Smooth muscle cell (in vitro differentiated cells): ENCODE data around the gene DNAJB13. TPM values are rescaled to one million over a fixed set of nuclear protein-coding genes. Genes with fewer than 3 reads are reported as not detected.

Experiments
- DNase-seq: peaks from one replicate; lab custom pipeline; 2025; ENCODE audit not compliant: unreplicated experiment; lab: John Stamatoyannopoulos, UW
- H2AFZ ChIP-seq: fragments of 200-600 bp; sonication (generic); 2 replicates; pipeline ENCODE4 v1.6.0; 2016; ENCODE audit warnings: antibody characterized with exemption, low read depth, mild to moderate bottlenecking
- H3F3A ChIP-seq: fragments of 200-600 bp; sonication (generic); 2 replicates; pipeline ENCODE4 v1.6.0; 2017; ENCODE audit warnings: antibody characterized with exemption, low read depth
- H3K27ac ChIP-seq: fragments of 200-600 bp; sonication (generic); 2 replicates; pipeline ENCODE4 v1.5.1; 2016; ENCODE audit warnings: low read depth, mild to moderate bottlenecking
- H3K27me3 ChIP-seq: fragments of 200-600 bp; sonication (generic); 2 replicates; pipeline ENCODE4 v1.6.1; 2016; ENCODE audit warnings: low read depth, mild to moderate bottlenecking
- H3K36me3 ChIP-seq: fragments of 200-600 bp; sonication (generic); 2 replicates; pipeline ENCODE4 v1.5.1; 2016; ENCODE audit warnings: low read depth
- H3K4me1 ChIP-seq: fragments of 200-600 bp; sonication (generic); 2 replicates; pipeline ENCODE4 v1.5.1; 2016; ENCODE audit warnings: low read depth
- H3K4me2 ChIP-seq: fragments of 200-600 bp; sonication (generic); 2 replicates; pipeline ENCODE4 v1.6.0; 2016; ENCODE audit warnings: mild to moderate bottlenecking
- H3K4me3 ChIP-seq: fragments of 200-600 bp; sonication (generic); 2 replicates; pipeline ENCODE4 v1.5.1; 2016; ENCODE audit warnings: mild to moderate bottlenecking
- H3K79me2 ChIP-seq: fragments of 200-600 bp; sonication (generic); 2 replicates; pipeline ENCODE4 v1.6.0; 2016; ENCODE audit warnings: low read depth, mild to moderate bottlenecking
- H3K9ac ChIP-seq: fragments of 200-600 bp; sonication (generic); 2 replicates; pipeline ENCODE4 v1.6.0; 2016; ENCODE audit warnings: low read depth
- H3K9me3 ChIP-seq: fragments of 200-600 bp; sonication (generic); replicated peaks from 2 replicates; pipeline ENCODE4 v1.5.1; 2016; ENCODE audit warnings: low read depth
- H4K20me1 ChIP-seq: fragments of 200-600 bp; sonication (generic); 2 replicates; pipeline ENCODE4 v1.6.0; 2016; ENCODE audit warnings: low read depth
- CTCF ChIP-seq: fragments of 200-600 bp; sonication (generic); IDR thresholded peaks from 2 replicates; pipeline ENCODE4 v1.5.1; 2017; ENCODE audit warnings: borderline replicate concordance, mild to moderate bottlenecking, antibody characterized with exemption; ENCODE audit not compliant: insufficient read depth, poor library complexity, severe bottlenecking
- WGBS: methylation state at CpG from one replicate; pipeline ENCODE4 v1.1.7; 2016; ENCODE audit warnings: low lambda C conversion rate; 5-methylcytosine and 5-hydroxymethylcytosine counted together
- polyA plus RNA-seq: library from polyadenylated mRNA; unstranded; fragments of >200 nt; fragmentation: Nextera tagmentation; extraction: Ambion mirVana; gene quantifications from 2 replicates; pipeline ENCODE4 v1.2.1, GENCODE V29; 2016
- total RNA-seq: library from RNA; depleted of rRNA; stranded (reverse); fragments of >200 nt; gene quantifications from 2 replicates; pipeline ENCODE4 v1.2.3, GENCODE V29; 2014

Gene DNAJB13
- total and polyA plus RNA-seq, 2 experiments from 2014 or later = not detected

DNA sequence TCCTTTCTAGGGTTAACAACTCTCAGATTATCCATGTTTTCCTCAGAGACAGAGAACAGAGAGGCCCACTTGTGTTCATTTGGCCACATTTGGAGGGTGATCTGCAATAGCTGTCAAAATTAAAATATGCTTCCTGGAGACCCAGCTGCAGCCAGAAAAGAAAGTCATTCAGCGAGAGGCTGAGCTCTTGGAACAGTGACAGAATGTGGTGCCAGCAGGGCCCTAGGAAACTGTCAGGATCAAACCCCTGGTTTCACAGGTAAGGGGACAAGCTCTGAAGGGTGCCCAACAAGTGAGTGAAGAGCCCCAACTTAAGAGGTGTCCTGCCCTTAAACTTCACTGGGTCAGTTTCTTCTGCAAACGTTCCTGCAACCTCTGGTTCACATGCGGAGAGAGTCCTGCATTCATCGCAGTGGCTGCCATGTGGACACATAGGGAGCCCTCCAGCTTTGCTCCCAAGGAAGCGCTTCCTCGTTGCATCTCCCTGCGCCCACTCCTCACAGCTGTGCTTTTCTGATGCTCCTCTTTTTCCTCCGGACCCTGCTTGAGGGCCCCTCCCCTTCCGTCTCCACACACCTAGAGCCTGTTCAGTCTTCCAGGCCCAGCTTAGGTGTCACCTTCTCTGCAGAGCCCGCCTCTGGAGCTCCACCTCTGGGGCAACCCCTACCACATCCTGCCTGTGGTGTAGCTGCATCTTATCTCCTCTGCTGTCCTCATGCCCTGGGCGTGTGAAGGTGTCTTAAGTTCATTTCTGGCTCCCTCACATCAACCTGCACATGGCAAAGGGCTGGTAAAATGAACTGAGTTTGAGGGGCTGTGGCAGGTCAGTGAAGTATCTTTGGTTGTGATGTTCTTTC is 54.2 kb downstream of the DNAJB13 start:
- H3K4me2 ChIP-seq = no peak overlapping the region
- no peak for TF ChIP-seq CTCF
- no peaks in the 10 kb centered on the region for H3K4me1 ChIP-seq
- no peak overlapping the region for H3K27ac ChIP-seq
- no peak overlapping the region for H3K9ac ChIP-seq
- no peak for DNase-seq
- H4K20me1 ChIP-seq = no peaks in the 10 kb centered on the region
- H3K79me2 ChIP-seq = no peaks in the 10 kb centered on the region
- H3K36me3 ChIP-seq = no peaks in the 10 kb centered on the region
- no peak overlapping the region for H3K4me3 ChIP-seq
- 87% methylated on average over 11 of the region's 11 CpGs for WGBS
- no peaks in the 10 kb centered on the region for H3K9me3 ChIP-seq
- H2AFZ ChIP-seq = no peak overlapping the region
- H3F3A ChIP-seq = no peaks in the 10 kb centered on the region
- H3K27me3 ChIP-seq = no peaks in the 10 kb centered on the region

- Histone ChIP-seq H3K4me2 (no peak overlapping the region), H3F3A (no peaks in the 10 kb centered on the region), H3K4me3 (no peak overlapping the region), H2AFZ (no peak overlapping the region), H3K9me3 (no peaks in the 10 kb centered on the region), H3K27ac (no peak overlapping the region), H3K9ac (no peak overlapping the region), H4K20me1 (no peaks in the 10 kb centered on the region), H3K4me1 (no peaks in the 10 kb centered on the region), H3K79me2 (no peaks in the 10 kb centered on the region), H3K27me3 (no peaks in the 10 kb centered on the region), H3K36me3 (no peaks in the 10 kb centered on the region)
- 97% methylated on average over 29 of the region's 29 CpGs for WGBS
- no peak for DNase-seq
- no peak for TF ChIP-seq CTCF
Measured at GRCh38 chr11:74005721-74006517, 55.1 kb downstream of the DNAJB13 start.

DNA sequence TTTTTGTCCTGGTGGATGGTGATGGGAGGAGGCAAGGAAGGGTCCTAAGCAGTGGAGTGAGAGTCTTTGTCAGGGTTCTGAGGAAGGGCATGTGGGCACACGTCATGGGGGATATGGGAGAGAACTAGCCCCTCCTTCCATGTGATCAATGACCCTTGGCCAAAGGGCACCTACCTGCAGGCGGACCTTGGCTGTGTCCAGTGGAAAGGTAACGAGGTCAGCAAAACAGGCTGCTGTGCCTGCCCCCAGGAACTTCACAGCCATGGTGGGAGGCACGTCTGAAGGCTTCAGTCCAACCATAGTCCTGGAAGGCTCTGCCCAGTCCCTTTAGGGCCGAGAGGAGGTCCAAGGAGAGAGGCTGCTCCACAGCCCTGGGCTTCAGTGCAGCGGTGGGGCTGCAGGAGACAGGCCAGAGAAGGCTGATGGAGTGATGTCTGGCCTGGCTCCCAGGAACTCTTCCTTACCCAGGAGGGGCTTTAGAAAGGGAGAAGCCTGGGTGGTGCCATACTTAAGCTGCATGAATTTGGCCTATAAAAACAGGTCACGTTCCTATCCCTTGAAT is 56.0 kb downstream of the DNAJB13 start:
- Histone ChIP-seq H3K36me3 (no peaks in the 10 kb centered on the region), H3K4me1 (no peaks in the 10 kb centered on the region), H3K4me2 (no peak overlapping the region), H3K27me3 (no peaks in the 10 kb centered on the region), H4K20me1 (no peaks in the 10 kb centered on the region), H3K27ac (no peak overlapping the region), H3K9me3 (no peaks in the 10 kb centered on the region), H3F3A (no peaks in the 10 kb centered on the region), H3K9ac (no peak overlapping the region), H2AFZ (no peak overlapping the region), H3K4me3 (no peak overlapping the region), H3K79me2 (no peaks in the 10 kb centered on the region)
- DNase-seq = no peak
- 93% methylated on average over 7 of the region's 7 CpGs for WGBS
- TF ChIP-seq CTCF = no peak
